ENCODE results near the gene WDR5. TPM values are rescaled to one million over a fixed set of nuclear protein-coding genes. Genes with fewer than 3 reads are reported as not detected.

The WDR5 gene
- polyA plus RNA-seq, 3 donors, result 22.6 to 22.9 (median 22.9) TPM

DNA sequence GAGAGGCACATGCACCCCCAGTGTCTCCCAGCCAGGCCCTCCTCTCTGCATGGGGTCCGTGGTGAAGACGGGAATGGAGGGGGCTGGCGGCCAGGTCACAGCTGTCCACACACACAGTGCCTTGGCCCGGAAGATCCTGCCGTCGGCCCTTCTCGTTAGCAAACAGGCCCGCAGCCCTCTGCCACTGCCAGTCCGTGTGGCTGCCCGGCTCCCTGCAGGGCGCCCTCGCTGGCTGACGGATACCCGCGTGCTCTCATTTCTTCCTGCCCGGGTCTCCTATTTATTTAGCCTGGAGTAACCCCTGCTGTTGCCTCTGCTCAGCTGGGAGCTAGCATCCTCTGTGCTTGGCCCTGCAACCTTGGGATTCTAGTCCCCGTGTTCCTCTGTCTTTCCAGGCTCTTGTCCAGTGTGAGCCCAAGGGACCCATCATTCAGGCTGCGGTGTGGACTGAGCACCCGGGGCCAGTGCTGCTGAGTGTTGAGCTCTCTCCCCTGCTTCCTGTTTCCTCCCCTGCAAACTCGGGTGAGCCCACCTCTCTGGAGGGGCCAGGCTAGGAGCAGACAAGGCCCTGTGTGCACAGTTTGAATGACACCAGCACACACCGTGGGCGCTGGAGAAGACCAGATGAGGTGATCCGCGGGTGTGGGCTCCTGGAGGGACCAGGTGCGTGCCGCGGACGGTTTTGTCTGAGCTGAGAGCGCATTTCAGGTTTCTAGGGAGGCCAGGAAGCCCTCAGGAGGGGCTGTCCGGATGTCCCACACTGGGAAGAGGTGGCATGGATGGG lies 43.1 kb downstream of the WDR5 start:
- 35 to 41% (median 40%) methylated on average over 23 to 30 of the region's 30 CpGs for WGBS, 3 donors
- H3K27ac ChIP-seq (ENCODE audit: low read depth, low read length), result no peak overlapping the region

DNA sequence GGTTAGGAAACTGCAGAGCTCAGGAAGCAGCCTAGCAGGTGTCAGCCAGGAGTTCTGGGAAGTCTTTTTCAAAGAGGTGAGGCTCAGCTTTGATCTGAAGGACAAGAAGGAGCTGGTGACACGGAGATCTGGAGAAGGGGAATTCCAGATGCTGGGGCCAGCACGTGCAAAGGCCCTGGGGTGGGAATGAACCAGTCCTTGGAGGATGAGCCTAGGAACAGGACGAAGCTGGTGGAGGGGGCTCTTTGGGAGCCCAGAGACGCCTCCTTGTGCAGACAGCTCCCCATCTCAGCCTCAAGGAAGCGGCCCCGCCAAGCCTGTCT lies 43.7 kb downstream of the WDR5 start:
- WGBS, 3 donors, result 83 to 91% (median 86%) methylated on average over 6 of the region's 6 CpGs
- H3K27ac ChIP-seq (ENCODE audit: low read depth, low read length), result no peak overlapping the region

DNA sequence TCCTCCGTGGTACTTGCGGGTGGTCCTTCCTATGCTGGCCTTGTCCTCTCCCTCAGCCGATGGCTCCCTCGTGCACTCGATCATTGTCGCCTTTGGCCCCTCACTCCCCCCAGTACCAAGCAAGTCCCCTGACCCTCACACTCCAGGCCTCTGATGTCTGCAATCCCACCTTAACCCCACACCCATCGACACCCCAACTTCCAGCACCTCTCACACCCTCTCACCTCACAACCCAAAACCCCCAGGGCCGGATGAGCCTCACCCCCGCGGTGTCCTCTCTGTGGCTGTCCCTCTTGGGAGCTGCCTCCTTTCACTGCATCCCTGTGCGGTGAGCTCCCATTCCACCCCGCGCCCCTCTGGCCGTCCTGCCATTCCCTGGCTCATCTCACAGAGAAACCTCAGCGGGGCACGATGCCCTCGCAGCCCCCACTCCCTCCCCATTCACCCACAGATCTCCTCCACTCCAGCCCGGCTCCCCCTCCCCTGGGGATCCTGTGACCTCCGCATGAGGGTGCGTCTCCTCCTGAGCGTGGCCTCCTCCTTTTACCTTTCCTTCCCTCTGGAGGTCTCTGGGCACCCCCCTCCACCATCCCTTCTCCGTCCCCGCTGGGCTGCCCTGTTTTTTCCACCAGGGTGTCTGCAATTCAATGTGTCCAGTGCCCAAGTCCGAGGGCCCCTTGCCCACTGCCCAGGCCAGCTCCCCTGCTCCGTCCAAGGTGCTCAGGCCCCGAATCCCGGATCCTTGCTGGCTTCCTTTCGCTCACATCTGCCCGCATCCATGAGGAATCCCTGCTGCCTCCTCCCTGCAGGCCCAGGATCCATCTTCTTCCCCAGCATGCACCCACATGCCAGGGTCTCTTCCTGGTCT lies 44.3 kb downstream of the WDR5 start:
- 79 to 96% (median 88%) methylated on average over 29 of the region's 29 CpGs for WGBS, 3 donors
- no peak overlapping the region for H3K27ac ChIP-seq (ENCODE audit: low read depth, low read length)

DNA sequence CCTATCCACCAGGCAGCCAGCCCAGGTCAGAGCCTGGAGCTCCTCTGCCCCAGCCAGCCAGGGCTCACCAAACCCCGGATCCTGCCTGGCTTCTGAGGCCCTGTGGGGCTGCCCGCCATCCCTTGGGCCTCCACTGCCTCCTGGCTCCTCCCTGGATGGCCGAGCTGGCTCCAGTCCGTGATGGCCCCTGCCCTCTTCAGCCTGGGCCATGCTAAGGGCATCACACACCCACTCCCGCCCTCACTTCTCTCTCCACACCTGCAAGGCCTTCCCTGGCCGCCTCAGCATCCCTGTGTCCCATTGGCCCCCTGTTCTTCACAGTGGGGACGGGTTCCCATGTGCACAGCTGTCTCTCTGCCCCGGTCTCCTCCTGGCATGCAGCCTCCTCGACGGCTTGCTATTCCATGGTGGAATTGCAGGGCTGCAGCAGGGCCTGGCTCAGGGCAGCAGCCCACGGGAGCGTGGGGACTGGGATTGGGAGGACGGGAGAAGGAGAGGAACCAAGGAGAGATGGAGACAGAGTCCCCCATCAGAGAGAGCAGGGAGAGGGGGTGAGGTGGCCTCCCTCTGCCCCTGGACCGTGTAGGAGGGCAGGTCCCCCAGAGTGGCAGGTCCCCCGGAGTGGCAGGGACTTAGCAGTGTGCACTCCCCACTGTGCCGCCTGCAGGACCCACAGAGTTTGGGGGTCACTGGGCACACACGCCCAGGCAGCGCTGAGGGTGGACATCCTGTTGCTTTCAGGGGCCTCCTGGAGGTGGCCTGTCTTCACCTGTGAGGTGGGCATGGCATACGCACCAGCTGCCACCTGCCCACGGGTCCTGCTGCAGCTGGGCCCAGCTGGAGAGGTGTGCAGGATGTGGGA lies 45.1 kb downstream of the WDR5 start:
- H3K27ac ChIP-seq (ENCODE audit: low read depth, low read length), result no peak overlapping the region
- WGBS, 3 donors, result 72 to 89% (median 85%) methylated on average over 20 of the region's 20 CpGs

DNA sequence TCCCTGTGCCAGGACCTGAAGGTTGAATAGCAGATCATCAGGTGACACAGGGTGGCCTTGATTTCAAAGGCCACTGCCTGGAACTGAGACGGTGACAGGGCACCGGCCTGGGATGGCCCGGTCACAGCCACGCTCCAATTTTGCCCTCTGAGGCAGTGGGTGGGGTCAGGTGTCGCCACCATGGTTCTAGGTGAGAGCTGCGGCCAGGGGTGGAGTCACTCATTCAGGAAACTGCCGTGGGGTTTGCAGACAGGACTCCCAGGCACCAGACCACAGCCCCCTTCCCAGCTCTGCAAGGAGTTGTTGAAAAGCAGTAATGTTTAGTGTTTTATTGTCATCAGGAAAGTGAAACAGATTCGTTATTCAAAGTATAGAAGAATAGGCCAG lies 45.8 kb downstream of the WDR5 start:
- 66 to 78% (median 76%) methylated on average over 8 of the region's 8 CpGs for WGBS, 3 donors
- no peak overlapping the region for H3K27ac ChIP-seq (ENCODE audit: low read depth, low read length)

DNA sequence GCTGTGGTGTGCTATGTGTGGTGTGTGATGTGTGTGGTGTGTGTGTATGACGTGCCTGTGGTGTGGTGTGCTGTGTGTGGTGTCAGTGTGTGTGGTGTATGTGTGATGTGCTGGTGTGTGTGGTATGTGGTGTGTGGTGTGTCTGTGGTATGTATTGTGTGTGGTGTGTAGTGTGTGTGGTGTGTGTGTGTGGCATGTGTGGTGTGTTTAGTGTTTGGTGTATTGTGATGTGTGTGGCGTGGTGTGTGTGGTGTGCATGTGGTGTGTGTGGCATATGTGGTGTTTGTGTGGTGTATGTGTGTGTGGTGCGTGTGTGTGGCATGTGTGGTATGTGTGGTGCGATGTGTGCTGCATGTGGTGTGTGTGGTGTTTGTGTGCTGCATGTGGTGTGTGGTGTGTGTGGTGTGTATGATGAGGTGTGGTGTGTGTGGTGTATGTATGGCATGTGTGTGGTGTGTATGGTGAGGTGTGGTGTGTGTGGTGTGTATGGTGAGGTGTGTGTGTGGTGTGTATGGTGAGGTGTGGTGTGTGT lies 46.7 kb downstream of the WDR5 start:
- WGBS, 3 donors, result 87 to 96% (median 94%) methylated on average over 4 of the region's 4 CpGs
- H3K27ac ChIP-seq (ENCODE audit: low read depth, low read length), result no peak overlapping the region

DNA sequence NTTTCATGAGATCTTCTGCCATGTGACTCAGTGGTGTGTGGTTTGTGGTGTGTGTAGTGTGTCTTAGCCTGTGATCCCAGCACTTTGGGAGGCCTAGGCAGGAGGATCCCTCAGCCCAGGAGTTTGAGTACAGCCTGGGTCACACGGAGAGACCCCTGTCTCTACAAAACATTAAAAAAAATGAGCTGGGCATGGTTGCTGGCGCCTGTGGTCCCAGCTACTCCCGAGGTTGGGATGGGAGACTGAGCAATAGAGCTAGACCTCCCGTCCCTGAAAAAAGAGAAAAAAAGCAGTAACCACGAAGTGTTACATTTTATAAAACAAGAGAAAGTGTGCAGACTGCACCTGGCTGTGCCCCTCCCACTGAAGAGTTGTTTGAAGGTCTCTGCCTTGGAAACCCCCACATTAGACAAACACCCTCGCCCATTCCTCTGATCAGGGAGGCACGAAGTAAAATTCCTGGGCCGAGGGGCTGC lies 49.7 kb downstream of the WDR5 start:
- WGBS, 3 donors, result 34 to 63% (median 62%) methylated on average over 8 of the region's 8 CpGs
- H3K27ac ChIP-seq (ENCODE audit: low read depth, low read length), result no peak overlapping the region

DNA sequence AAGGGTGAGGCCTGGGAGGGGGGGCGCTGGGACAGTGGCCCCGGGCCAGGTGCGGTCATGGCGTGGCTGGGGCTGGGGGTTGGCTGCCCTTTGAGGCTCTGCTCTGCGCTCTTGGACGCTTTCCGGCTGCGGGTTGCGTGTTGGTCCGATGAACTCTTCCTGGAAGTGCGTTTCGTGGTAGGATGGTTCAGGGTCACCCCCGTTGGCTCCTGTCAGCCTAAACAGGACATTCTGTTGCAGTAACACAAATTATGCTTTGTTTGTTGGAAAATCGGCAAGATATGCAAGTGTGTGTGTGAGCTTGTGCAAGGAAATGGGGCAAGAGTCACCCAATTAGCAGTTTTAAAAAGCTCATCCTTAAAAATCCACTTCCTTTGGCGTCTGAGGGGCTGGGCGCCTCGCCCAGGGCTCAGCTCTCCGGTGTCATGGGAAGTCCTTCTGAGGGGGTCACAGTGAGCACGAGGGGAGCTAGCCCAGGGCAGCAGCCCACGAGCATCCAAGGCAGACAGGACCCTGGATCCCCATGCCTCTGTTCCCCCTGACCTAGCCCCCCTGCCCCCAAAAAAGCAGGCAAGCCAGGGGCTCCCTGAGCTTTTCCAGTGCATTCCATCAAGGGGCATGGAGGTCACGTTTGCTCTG lies 50.7 kb downstream of the WDR5 start:
- WGBS, 3 donors, result 41 to 53% (median 45%) methylated on average over 21 of the region's 21 CpGs
- H3K27ac ChIP-seq (ENCODE audit: low read depth, low read length), result no peak overlapping the region

DNA sequence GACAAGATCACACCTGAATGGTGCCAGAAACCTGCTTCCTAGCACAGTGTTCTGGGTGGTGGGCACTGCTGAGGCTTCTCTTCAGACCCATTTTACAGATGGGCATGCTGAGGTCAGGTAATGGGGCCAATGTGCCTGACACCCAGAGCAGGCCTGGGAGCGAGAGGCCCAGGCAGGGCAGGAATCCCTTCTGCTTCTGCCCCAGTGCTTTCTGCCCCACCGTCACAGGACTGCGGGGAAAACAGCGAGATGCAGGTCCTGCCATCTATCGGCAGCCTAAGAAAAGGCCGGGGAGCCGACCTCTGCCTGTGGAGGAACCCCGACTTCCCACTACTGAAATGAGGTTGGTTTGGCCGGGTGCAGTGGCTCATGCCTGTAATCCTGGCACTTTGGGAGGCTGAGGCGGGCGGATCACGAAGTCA lies 51.2 kb downstream of the WDR5 start:
- no peak overlapping the region for H3K27ac ChIP-seq (ENCODE audit: low read depth, low read length)
- 81 to 94% (median 92%) methylated on average over 12 of the region's 12 CpGs for WGBS, 3 donors

DNA sequence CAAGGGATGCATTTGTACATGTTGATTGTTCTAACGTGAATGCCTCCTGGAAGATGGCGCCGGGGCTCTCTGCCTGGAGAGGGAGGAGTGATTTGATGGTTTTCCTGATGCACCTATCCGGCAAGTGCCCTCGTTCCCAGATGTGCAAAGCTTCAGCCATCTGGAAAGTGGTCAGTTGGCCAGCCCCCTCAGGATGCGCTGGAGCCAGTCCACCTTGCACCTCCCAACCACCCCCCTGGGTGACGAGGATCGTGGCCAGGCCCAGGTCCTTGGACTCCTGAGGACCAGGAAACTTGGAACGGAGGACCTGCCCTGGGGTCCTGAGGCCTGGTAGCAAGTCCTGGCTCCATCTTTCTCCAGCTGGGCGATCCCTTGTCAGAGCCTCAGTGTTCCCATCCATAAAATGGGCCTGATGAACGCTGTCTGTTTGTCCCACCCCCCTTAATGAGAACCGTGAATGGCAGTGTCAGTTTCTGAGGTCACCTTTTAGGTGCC lies 52.1 kb downstream of the WDR5 start:
- H3K27ac ChIP-seq (ENCODE audit: low read depth, low read length), result no peak overlapping the region
- WGBS, 3 donors, result 73 to 90% (median 79%) methylated on average over 12 of the region's 12 CpGs

DNA sequence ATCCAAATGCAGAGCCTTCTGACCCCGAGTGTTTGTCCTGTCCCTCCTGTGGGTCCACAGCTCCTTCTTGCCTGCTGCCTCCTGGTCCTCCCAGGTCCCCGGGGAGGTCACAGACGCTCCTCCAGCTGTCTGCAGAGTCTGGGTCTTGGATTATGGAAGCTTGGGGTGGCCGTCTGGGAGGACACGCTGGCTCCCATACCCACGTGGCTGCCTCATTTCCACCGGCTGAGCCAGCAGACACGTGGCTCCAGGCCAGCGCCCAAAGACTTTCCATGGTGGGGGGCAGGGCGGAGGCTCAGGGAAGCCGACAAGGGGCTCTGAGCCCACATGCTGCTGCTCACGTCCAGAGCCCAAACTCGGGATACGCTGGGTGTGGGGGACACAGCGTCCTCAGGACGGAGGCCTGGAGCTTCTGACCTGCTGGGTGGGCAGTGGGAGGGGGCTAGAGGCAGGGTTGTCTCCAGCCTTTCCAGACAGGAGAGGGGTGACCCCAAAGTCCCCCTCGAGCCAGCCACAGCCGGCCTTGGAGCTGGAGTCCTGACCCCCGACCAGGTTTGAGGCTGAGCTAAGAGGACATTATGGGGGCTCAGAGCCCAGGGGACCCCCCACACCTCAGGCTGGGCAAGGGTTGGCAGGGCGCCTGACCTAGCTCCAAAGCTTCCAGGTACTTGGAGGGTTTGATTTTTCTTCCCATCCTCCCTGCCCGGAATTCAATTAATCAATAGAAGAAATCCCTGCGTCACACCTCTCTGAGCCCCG lies 52.7 kb downstream of the WDR5 start:
- 34 to 55% (median 54%) methylated on average over 23 of the region's 23 CpGs for WGBS, 3 donors

DNA sequence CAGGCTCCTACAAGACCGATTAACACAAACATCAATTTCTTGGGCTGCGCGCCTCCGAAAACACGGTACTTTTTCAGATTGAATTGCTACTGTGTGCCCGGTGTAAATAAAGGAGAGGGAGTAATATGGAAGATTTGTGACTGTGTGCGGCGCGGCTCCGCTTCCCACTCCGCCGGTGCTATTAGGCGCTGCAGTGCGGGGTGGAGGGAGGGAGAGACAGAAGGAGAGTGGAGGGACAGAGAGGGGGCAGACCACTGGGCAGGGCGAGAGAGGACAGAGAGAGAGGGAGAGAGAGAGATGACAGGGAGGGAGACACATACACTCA lies 53.2 kb downstream of the WDR5 start:
- H3K27ac ChIP-seq (ENCODE audit: low read depth, low read length), result no peak overlapping the region

More for the DNA sequence above, 52.7 kb downstream of the WDR5 start:
- H3K27ac ChIP-seq (ENCODE audit: low read depth, low read length), result no peak overlapping the region

DNA sequence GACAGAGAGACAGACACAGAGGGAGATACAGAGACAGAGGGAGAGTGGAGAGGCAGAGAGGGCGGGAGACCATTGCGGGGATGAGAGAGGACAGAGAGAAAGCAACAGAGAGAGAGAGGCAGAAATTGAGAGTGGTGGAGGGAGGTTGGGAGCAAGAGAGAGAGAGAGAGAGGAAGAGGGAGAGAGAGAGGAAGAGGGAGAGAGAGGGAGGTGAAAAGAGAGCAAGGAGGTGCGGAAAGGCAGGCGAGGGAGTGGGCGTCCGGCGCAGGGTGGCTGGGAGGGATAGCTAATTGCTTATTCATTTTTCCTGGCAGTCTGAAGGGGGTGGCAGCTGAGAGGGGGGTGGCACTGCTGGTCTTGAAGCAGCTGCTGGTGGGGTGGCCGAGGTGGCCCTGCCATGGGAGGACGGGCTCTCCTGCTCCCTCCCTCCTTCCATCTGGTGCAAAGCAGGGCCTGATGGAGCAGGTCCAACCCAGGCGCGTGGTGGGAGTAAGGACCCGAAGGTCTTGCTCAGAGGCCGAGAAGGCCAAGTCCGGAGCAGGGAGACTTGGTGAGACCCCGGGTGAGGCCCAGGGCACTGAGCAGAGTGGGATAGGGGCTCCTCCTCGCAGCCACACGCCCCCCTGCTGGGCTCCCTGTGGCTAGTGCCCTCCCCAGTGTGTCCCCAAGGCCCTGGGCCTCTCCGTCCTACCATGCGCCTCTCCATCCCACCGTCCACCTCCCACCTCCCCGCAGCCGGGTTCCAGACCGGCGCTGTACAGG lies 53.8 kb downstream of the WDR5 start:
- 59 to 73% (median 71%) methylated on average over 23 to 24 of the region's 24 CpGs for WGBS, 3 donors
- no peak overlapping the region for H3K27ac ChIP-seq (ENCODE audit: low read depth, low read length)

More for the DNA sequence above, 53.2 kb downstream of the WDR5 start:
- 19 to 52% (median 47%) methylated on average over 15 of the region's 15 CpGs for WGBS, 3 donors

DNA sequence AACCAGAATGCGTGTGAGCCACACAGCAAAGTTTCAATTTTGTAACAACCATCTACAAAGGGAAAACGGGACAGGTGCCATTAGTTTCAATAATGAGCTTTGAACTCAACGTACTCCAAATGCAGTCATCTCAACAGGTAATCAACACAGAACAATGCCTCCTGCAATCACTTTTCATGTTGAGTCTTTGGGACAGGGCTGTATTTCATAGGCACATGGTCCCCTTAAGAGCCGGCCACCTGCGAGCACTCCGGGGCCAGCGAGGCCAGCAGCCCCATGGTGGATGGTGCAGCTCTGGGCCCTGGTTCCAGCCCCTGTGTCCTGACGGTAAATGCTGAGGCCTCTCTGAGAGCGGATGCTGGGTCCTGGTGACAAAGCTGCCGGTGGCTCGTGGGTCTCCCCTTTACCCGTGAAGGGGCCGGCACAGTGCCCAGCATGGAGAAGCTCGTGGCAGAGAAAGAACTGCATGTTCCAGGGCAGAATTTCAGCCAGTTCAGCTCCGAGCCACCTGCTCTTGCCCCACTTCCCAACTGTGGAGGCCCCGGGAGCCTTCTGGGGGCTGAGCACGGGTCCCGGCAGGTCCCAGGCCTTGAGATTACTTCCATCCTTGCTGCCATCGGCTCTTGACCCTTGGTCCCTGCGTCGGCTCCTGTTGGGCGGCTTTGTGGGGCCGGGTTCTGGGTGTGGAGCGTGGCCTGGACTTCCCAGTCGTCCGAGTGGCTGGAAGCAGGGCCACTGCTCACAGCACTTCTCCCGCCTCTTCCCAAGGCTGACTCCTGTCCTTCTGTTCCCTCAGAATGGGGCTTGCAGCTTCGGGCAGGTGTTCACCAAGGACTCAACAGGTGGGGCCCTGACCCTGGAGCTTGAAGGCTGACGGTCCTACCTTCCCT lies 54.6 kb downstream of the WDR5 start:
- H3K27ac ChIP-seq (ENCODE audit: low read depth, low read length), result no peak overlapping the region
- WGBS, 3 donors, result 76 to 90% (median 86%) methylated on average over 29 of the region's 29 CpGs

DNA sequence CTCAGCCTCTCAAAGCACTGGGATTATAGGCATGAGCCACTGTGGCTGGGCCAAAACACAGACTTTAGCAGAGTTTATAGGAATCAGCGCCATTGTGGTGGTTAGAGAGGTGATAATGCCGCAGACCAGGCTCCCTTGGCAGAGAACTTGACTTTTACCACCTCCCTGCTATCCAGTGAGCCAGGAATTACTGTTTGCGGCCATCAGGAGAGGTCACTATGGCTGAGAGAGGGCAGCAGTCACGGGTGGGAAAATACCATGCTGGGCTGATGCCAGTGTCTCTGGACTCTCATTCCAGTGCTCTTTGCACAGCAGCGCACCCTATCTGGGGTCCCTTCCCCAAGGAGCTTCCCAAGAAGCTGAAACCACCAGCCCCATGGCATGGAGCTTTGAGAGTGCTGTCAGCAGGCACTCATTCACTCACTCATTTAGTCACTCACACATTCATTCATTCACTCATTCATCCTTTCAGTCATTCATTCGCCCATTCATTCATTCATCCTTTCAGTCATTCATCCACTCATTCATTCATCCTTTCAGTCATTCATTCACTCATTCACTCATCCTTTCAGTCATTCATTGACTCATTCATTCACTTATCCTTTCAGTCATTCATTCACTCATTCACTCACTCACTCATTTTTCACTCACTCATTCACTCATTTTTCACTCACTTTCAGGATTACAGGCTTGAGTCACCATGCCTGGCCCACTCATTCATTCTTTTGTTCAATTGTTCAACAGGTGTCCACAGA lies 55.8 kb downstream of the WDR5 start:
- 79 to 94% (median 94%) methylated on average over 6 of the region's 6 CpGs for WGBS, 3 donors
- H3K27ac ChIP-seq (ENCODE audit: low read depth, low read length), result no peak overlapping the region
